Measurements from ENCODE around the gene XRCC6.
"Not testable (repeated sequence)": the region's sequence is repeated elsewhere in the genome, so short reads cannot be mapped to it uniquely, and the experiment has no call there.

Gene XRCC6

GRCh38 chr22:41598891-41599635 lies 22.0 kb upstream of the XRCC6 start:
- DNase-seq (ENCODE audit: low read depth), result no peak

- DNase-seq (ENCODE audit: low read depth), result no peak
Measured at GRCh38 chr22:41600976-41601375, 20.1 kb upstream of the XRCC6 start.

DNA sequence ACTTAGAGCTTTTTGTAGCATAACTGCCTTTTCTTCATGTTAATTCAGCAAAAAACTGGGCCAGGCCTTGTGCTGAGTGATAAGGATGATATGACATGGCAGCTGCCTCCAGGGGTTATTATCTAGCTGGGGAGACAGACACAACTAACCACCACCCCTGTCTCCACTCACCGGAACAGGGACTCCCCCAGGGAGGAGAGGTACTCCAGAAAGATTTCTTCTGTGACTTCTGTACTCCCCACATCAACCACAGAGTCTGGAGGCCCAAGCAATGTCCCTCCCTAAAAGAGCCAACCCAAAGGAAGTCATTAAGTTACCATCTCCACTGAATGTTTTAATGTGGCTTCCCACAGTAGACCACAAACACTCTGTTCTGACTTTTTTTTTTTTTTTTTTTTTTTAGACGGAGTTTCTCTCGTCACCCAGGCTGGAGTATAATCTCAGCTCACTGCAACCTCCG lies 17.2 kb upstream of the XRCC6 start:
- no peak for DNase-seq (ENCODE audit: low read depth)

- no peak for DNase-seq (ENCODE audit: low read depth)
Measured at GRCh38 chr22:41608386-41608785, 12.7 kb upstream of the XRCC6 start.

GRCh38 chr22:41612603-41613306 lies 8.3 kb upstream of the XRCC6 start:
- DNase-seq (ENCODE audit: low read depth), result no peak

GRCh38 chr22:41613456-41613855 lies 7.6 kb upstream of the XRCC6 start:
- DNase-seq (ENCODE audit: low read depth), result no peak

GRCh38 chr22:41619979-41620588 lies 1.0 kb upstream of the XRCC6 start:
- no peak for DNase-seq (ENCODE audit: low read depth)

- DNase-seq (ENCODE audit: low read depth), result no peak
Measured at GRCh38 chr22:41620589-41621098, 451 bp upstream of the XRCC6 start, which contains the start of gene DESI1. Gene DESI1 (minus strand): TSS chr22:41621043. CDS start chr22:41620839, 204 bp downstream.

DNA sequence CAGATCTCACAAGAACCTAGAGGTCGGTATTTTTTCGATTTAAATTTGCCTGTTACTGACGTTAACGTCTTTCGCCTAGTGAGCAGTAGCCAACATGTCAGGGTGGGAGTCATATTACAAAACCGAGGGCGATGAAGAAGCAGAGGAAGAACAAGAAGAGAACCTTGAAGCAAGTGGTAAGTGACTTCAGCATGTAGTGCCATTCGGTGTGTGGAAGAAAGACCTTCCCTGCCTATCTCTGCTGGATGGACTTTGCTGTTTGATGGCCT lies 750 bp downstream of the XRCC6 start:
- DNase-seq (ENCODE audit: low read depth), result no peak

DNA sequence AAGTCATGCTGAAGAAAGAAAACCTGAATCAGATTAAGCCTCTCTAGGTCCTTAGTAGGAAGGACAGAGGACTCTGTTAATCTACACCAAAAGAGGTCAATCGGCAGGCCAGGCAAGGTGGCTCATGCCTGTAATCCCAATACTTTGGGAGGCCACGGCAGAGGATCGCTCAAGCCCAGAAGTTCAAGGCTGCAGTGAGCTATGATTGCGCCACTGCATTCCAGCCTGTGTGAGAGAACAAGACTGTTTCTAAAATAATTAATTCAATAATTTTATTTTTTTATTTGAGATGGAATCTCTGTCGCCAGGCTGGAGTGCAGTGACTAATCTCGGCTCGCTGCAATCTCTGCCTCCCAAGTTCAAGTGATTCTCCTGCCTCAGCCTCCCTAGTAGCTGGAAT lies 4.5 kb downstream of the XRCC6 start:
- no peak for DNase-seq (ENCODE audit: low read depth)

DNA sequence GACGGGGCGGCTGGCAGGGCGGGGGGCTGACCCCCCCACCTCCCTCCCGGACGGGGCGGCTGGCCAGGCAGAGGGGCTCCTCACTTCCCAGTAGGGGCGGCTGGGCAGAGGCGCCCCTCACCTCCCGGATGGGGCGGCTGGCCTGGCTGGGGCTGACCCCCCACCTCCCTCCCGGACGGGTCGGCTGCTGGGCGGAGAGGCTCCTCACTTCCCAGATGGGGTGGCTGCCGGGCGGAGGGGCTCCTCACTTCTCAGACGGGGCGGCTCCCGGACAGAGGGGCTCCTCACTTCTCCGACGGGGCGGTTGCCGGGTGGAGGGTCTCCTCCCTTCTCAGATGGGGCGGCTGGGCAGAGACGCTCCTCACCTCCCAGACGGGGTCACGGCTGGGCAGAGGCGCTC lies 10.0 kb downstream of the XRCC6 start:
- DNase-seq (ENCODE audit: low read depth), result not testable (repeated sequence)

- not testable (repeated sequence) for DNase-seq (ENCODE audit: low read depth)
Measured at GRCh38 chr22:41631615-41632014, 10.5 kb downstream of the XRCC6 start.

DNA sequence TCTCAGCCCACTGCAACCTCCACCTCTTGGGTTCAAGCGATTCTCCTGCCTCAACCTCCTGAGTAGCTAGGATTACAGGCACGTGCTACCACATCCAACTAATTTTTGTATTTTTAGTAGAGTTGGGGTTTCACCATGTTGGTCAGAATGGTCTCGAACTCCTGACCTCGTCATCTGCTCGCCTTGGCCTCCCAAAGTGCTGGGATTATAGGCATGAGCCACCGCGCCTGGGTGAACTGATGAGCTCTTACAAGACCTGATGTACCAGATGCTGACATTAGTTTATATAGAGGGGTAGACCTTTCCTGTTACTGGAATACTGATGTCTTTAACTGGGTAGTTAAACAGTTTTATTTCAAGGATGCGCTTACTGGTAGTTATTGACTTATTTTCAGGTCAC lies 13.5 kb downstream of the XRCC6 start:
- not testable (repeated sequence) for DNase-seq (ENCODE audit: low read depth)

DNA sequence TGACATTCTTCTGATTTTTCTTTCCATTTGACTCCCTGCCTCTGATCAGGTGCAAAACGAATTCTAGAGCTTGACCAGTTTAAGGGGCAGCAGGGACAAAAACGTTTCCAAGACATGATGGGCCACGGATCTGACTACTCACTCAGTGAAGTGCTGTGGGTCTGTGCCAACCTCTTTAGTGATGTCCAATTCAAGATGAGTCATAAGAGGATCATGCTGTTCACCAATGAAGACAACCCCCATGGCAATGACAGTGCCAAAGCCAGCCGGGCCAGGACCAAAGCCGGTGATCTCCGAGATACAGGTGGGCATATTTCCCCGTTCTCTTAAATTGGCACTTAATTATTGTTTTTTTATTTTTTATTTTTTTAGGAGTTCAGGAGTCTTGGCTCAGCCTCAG lies 15.4 kb downstream of the XRCC6 start:
- no peak for DNase-seq (ENCODE audit: low read depth)

- not testable (repeated sequence) for DNase-seq (ENCODE audit: low read depth)
Measured at GRCh38 chr22:41637623-41638022, 16.5 kb downstream of the XRCC6 start.

GRCh38 chr22:41638124-41638523 lies 17.0 kb downstream of the XRCC6 start:
- no peak for DNase-seq (ENCODE audit: low read depth)

- no peak for DNase-seq (ENCODE audit: low read depth)
Measured at GRCh38 chr22:41638748-41639147, 17.7 kb downstream of the XRCC6 start.

DNA sequence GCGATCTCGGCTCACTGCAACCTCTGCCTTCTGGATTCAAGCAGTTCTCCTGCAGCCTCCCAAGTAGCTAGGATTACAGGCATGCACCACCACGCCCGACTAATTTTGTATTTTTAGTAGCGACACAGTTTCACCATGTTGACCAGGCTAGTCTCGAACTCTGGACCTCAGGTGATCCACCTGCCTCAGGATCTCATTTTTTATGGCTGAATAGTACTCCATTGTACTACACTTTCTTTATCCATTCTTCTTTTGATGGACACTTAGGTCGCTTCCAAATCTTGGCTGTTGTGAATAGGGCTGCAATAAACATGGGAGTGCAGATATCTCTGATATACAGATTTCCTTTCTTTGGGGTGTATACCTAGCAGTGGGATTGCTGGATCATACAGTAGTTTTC lies 20.8 kb downstream of the XRCC6 start:
- DNase-seq (ENCODE audit: low read depth), result no peak

DNA sequence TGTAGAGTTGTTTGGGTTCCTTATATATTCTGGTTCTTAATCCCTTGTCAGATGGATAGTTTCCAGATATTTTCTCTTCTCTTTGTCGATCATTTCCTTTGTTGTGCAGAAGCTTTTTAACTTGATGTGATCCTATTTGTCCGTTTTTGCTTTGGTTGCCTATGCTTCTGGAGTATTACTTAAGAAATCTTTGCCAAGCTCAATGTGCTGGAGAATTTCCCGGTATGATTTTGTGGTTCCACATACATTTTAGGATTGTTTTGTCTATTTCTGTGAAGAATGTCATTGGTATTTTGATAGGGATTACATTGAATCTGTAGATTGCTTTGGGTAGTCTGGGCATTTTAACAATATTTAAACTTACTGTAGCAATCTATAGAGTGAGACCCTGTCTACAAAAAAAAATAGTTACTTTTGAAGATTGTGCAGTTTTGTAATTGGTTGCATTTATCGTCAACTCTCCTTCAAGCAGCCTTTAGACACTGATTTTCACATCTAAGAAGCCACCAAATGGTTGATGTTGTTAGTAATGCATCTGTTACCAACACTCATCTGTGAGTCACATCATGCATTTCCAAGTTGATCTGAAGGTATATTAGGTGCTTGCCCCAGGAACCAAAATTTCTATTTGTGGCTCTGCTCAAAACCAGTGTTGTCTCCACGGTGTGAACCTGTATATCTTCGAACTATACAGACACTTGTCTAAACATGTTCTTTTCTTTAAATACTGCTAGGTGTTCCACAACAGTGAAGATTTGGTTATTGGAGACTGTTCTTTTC lies 21.4 kb downstream of the XRCC6 start:
- DNase-seq (ENCODE audit: low read depth), result no peak

- no peak for DNase-seq (ENCODE audit: low read depth)
Measured at GRCh38 chr22:41647771-41648170, 26.7 kb downstream of the XRCC6 start.

DNA sequence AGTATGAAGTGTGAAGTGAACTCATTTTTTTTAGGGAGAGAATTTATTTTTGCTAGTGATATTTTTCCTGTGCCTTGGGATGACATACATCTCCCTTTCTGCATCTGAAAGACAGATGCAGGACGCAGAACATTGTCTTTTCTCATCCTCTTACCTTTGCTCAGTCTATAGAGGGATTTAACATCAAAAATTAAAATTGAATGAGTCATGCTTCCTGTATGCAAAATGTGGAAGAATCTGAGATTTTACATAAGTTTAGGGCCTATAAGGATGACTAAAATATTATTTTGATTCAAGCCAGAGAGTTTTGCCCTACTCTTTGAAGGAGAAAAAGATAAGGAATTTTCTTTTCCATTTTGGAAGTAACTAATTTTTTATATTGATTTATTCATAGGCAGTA lies 27.3 kb downstream of the XRCC6 start:
- DNase-seq (ENCODE audit: low read depth), result no peak

DNA sequence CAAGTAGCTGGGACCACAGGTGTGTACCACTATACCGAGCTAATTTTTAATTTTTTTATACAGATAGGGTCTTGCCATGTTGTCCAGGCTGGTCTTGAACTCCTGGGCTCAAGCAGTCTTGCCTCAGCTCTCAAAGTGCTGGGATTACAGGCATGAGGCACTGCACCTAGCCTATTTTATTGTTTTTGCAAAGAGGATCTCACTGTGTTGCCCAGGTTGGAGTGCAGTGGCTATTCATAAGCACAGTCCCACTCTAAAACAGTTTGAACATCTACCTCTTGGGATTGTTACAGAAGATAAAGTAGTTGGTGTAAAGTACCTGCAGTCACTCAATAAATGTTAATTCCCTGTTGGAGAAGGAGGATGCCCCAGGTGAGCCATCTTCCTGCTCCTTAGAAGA lies 29.1 kb downstream of the XRCC6 start:
- DNase-seq (ENCODE audit: low read depth), result no peak
